Regular cardiac myocyte (primary cell): ENCODE measurements around the gene TAF1L. TPM values are rescaled to one million over a fixed set of nuclear protein-coding genes. Genes with fewer than 3 reads are reported as not detected.

ENCODE experiments used
- total RNA-seq: library from RNA; depleted of rRNA; stranded (reverse); fragments of >200 nt; gene quantifications from 2 replicates; pipeline ENCODE4 v1.2.3, GENCODE V29; 2014

Gene TAF1L
- total RNA-seq, result not detected in 2 replicates

GRCh38 chr9:32635362-32635761, at the start of gene TAF1L:
Gene TAF1L (minus strand): TSS chr9:32635669. CDS start chr9:32635579, 90 bp downstream.

Other genes starting within 250 kb of the TAF1L start
- 11.3 and 13.2 TPM in 2 replicates for gene RIGI, start 109.5 kb downstream of the TAF1L start, total RNA-seq
- 2.5 and 7.0 TPM in 2 replicates for gene SMIM27, start 83.3 kb downstream of the TAF1L start, total RNA-seq
- 35.2 and 46.2 TPM in 2 replicates for gene TOPORS, start 83.1 kb downstream of the TAF1L start, total RNA-seq
- gene NDUFB6, start 62.5 kb downstream of the TAF1L start, total RNA-seq, result 42.6 and 55.6 TPM in 2 replicates
- gene TMEM215, start 147.9 kb upstream of the TAF1L start, total RNA-seq, result not detected in 2 replicates